Upper lobe of left lung (tissue), 6 donors: ENCODE data around the gene CLNS1A. TPM values are rescaled to one million over a fixed set of nuclear protein-coding genes. Genes with fewer than 3 reads are reported as not detected.

Experiments used
- ATAC-seq, 2 donors: fragments of 200-7000 bp; cut with Tn5 transposase; one replicate each; pipeline ENCODE4 v1.9.1; 2022; ENCODE audit warnings: mild to moderate bottlenecking in 2 of 2, moderate library complexity in 2 of 2; ENCODE audit not compliant: low FRiP score in 2 of 2
- DNase-seq, 2 donors: peaks; one replicate each; pipeline ENCODE4 v3.0.0-alpha.2; 2019 to 2020
- H3K27ac ChIP-seq, 4 donors: fragments of 200-600 bp; sonication (generic); one replicate each; pipeline ENCODE4 v1.5.1; 2016 to 2019
- H3K27me3 ChIP-seq, 4 donors: fragments of 200-600 bp; sonication (generic); one replicate each; pipeline ENCODE4 v1.5.1; 2017 to 2019
- H3K36me3 ChIP-seq, 4 donors: fragments of 200-600 bp; sonication (generic); one replicate each; pipeline ENCODE4 v1.5.1; 2016 to 2019
- H3K4me1 ChIP-seq, 4 donors: fragments of 200-600 bp; sonication (generic); one replicate each; pipeline ENCODE4 v1.5.1; 2018 to 2019
- H3K4me3 ChIP-seq, 4 donors: fragments of 200-600 bp; sonication (generic); one replicate each; pipeline ENCODE4 v1.5.1; 2017 to 2019; ENCODE audit warnings: mild to moderate bottlenecking in 2 of 4, moderate library complexity in 1 of 4
- H3K9me3 ChIP-seq, 4 donors: fragments of 200-600 bp; sonication (generic); one replicate each; pipeline ENCODE4 v1.5.1; 2018 to 2019
- EP300 ChIP-seq, 4 donors: sonication (generic); formaldehyde crosslinking; IDR thresholded peaks; one replicate each; pipeline ENCODE4 v1.5.1; 2017; ENCODE audit warnings: antibody characterized with exemption in 4 of 4, control low read depth in 2 of 4
- POLR2A ChIP-seq, 4 donors: fragments of 450-650 bp; IDR thresholded peaks; one replicate each; pipeline ENCODE4 v1.5.1; 2016 to 2017; ENCODE audit warnings: antibody characterized with exemption in 4 of 4, mild to moderate bottlenecking in 2 of 4
- POLR2AphosphoS5 ChIP-seq, 2 donors: sonication (generic); formaldehyde crosslinking; IDR thresholded peaks; one replicate each; pipeline ENCODE4 v1.5.1; 2017; ENCODE audit warnings: antibody characterized with exemption in 2 of 2
- WGBS, 2 donors: methylation state at CpG; one replicate each; pipeline ENCODE4 v1.1.5; 2017 to 2018; 5-methylcytosine and 5-hydroxymethylcytosine counted together
- total RNA-seq, 6 donors: library from RNA; depleted of rRNA in 4 of 6; stranded (reverse); fragments of >200 nt in 4 of 6; gene quantifications; one replicate each; pipeline versions ENCODE4 v1.1.0 to v1.2.1, GENCODE V29; 2016 to 2021
- TF ChIP-seq, protein P1 (sequence below), 6 experiments: fragments of 450-650 bp in 4 of 6; fragments of 200-600 bp in 2 of 6; sonication (generic) in 2 of 6; IDR thresholded peaks; one replicate each; pipeline ENCODE4 v1.5.1; 2016 to 2019; ENCODE audit warnings: antibody characterized with exemption in 6 of 6
- donor health status: DM: no; HTN: no; CAD: no; lungs with moderate emphysema.
- donor health status: DM: no; HTN: yes; CAD: no; lungs with severe emphysema.

CLNS1A gene
- total RNA-seq, 6 donors from 2014 or later, result 32.5 to 72.3 (median 54.9) TPM

DNA sequence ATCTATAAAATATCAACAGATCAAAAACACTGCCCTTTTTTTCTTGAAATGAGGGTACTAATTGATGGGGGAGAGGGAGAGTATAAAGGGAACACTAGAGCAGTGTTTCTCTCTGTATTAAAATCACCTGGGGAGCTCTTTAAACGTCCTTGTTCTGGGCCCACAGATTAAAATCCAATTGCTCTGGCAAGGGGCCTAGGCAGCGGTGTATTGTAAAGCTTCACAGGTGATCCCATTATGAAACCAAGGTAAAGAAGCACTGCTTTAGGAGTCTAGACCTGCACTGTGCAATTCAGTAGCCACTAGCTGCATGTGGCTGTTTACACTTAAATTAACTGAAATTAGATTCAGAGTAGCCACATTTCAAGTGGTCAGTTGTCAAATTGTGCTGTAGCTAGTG lies 44.9 kb downstream of the CLNS1A start:
- DNase-seq (no peak), ATAC-seq (no peak)
- no peak overlapping the region for H3K27ac ChIP-seq
- H3K4me3 ChIP-seq, result no peak overlapping the region
- 74 to 79% methylated on average over 2 of the region's 2 CpGs for WGBS, 2 donors
- H3K4me1 ChIP-seq, result peaks cover 10 to 21% (median 14%) of the 10 kb centered on the region in 4 donors
- no peak for TF ChIP-seq EP300 (IDR thresholded peaks at IDR 0.05)
- TF ChIP-seq, protein P1, sequence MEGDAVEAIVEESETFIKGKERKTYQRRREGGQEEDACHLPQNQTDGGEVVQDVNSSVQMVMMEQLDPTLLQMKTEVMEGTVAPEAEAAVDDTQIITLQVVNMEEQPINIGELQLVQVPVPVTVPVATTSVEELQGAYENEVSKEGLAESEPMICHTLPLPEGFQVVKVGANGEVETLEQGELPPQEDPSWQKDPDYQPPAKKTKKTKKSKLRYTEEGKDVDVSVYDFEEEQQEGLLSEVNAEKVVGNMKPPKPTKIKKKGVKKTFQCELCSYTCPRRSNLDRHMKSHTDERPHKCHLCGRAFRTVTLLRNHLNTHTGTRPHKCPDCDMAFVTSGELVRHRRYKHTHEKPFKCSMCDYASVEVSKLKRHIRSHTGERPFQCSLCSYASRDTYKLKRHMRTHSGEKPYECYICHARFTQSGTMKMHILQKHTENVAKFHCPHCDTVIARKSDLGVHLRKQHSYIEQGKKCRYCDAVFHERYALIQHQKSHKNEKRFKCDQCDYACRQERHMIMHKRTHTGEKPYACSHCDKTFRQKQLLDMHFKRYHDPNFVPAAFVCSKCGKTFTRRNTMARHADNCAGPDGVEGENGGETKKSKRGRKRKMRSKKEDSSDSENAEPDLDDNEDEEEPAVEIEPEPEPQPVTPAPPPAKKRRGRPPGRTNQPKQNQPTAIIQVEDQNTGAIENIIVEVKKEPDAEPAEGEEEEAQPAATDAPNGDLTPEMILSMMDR (IDR thresholded peaks at IDR 0.05), result no peak
- no peak for TF ChIP-seq POLR2A (IDR thresholded peaks at IDR 0.05)
- TF ChIP-seq POLR2AphosphoS5 (IDR thresholded peaks at IDR 0.05), result no peak
- no peaks in the 10 kb centered on the region for H3K36me3 ChIP-seq
- H3K9me3 ChIP-seq, result no peaks in the 10 kb centered on the region
- no peaks in the 10 kb centered on the region for H3K27me3 ChIP-seq

DNA sequence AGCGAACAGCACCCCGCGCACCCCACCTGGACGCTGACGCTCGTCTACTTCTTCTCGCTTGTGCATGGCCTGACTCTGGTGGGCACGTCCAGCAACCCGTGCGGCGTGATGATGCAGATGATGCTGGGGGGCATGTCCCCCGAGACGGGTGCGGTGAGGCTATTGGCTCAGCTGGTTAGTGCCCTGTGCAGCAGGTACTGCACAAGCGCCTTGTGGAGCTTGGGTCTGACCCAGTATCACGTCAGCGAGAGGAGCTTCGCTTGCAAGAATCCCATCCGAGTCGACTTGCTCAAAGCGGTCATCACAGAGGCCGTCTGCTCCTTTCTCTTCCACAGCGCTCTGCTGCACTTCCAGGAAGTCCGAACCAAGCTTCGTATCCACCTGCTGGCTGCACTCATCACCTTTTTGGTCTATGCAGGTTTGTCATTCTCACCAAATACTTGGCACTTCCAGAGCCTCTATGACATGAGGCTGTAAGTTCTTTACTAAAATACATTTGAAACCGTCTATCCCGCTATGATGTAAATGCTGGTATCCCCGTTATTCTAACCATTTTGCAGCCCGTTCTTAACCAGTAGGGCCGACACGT lies 47.3 kb downstream of the CLNS1A start:
- Histone ChIP-seq H3K27ac (peak overlapping the region in 3 of 4 donors; percentile 19 to 80 (median 79)), H3K4me1 (peaks cover 10 to 21% (median 14%) of the 10 kb centered on the region in 4 donors), H3K4me3 (peak overlapping the region; percentile 37 to 73 (median 64)), H3K27me3 (no peaks in the 10 kb centered on the region), H3K9me3 (no peaks in the 10 kb centered on the region), H3K36me3 (no peaks in the 10 kb centered on the region)
- TF ChIP-seq POLR2AphosphoS5 (IDR thresholded peaks at IDR 0.05) (no peak), POLR2A (IDR thresholded peaks at IDR 0.05) (no peak)
- TF ChIP-seq, protein P1 (IDR thresholded peaks at IDR 0.05), result peak in 1 of 6 experiments; percentile 4
- ATAC-seq (peak; percentile 20 to 65), DNase-seq (peak in 1 of 2 donors; percentile 31)
- 14 to 27% methylated on average over 13 to 25 of the region's 31 CpGs for whole genome bisulfite sequencing, 2 donors

DNA sequence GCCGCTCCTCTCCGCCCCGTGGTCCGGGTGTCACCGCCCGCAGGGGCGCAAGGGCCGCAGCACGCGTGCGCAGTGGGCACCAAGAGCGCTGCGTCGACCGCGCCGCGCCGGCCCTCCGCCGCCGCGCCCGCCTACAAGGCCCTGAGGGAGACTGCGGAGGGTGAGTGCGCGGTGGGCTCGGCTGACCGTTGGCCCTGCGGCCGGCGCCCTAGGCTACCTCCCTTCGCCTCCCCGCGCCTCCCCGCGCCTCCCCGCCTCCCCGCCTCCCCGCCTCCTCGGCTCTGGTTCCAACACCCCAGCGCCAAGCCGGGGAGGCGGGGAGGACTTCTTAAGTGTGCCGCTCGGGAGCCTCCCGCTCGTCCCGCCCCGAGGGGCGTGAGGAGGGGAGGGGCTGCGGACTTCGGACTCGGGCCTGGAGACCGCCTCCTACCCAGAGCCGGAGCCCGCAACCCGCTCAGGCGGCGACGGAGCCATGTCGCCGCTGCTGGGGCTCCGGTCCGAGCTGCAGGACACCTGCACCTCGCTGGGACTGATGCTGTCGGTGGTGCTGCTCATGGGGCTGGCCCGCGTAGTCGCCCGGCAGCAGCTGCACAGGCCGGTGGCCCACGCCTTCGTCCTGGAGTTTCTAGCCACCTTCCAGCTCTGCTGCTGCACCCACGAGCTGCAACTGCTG lies 47.9 kb downstream of the CLNS1A start, which contains the start of gene AQP11:
AQP11 (plus strand) TSS at position 433 of the 673 bp plus-strand sequence; CDS start at position 473, 40 bp downstream.
- peak within 1 kb of the TSS; percentile 19 to 80 (median 75) for H3K27ac ChIP-seq
- TF ChIP-seq EP300 (IDR thresholded peaks at IDR 0.05) (no peak), POLR2A (IDR thresholded peaks at IDR 0.05) (peak in 1 of 4 donors; percentile 43), POLR2AphosphoS5 (IDR thresholded peaks at IDR 0.05) (peak in 1 of 2 donors; percentile 26)
- TF ChIP-seq, protein P1 (IDR thresholded peaks at IDR 0.05), result peak in 2 of 6 experiments; percentile 5 to 9
- peaks cover 10 to 21% (median 14%) of the 10 kb centered on the region in 4 donors for H3K4me1 ChIP-seq
- no peaks in the 10 kb centered on the region for H3K9me3 ChIP-seq
- no peaks in the 10 kb centered on the region for H3K27me3 ChIP-seq
- peak; percentile 86 to 97 for DNase-seq
- peak; percentile 95 to 98 for ATAC-seq
- 1% methylated on average over 38 of the region's 75 CpGs; no CpG with 5 or more reads in 1 of the 2 donors for WGBS, 2 donors
- H3K36me3 ChIP-seq, result no peaks in the 10 kb centered on the region
- H3K4me3 ChIP-seq, result peak within 1 kb of the TSS; percentile 37 to 73 (median 64)

DNA sequence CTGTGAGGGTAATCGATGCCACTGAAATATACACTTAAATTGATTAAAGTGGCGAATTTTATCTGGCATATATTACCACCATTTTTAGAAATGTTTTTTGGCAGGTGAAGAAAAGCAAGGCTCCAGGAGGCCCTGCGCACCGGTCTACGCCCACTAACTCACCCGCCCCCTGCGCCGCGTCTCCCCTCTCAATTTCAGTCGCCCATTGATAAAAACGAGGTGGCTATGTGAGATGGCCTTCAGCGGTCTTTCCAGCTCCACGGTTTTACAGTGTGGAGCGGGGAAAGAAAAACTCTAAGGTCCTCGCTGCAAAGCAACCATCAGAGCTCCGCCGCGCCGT lies 48.4 kb downstream of the CLNS1A start:
- WGBS, 2 donors, result 3% methylated on average over 10 to 19 of the region's 19 CpGs
- peak overlapping the region; percentile 37 to 73 (median 64) for H3K4me3 ChIP-seq
- no peaks in the 10 kb centered on the region for H3K9me3 ChIP-seq
- peak in 1 of 2 donors; percentile 4 for ATAC-seq
- TF ChIP-seq EP300 (IDR thresholded peaks at IDR 0.05) (no peak), POLR2AphosphoS5 (IDR thresholded peaks at IDR 0.05) (no peak), POLR2A (IDR thresholded peaks at IDR 0.05) (no peak)
- TF ChIP-seq, protein P1 (IDR thresholded peaks at IDR 0.05), result peak in 1 of 6 experiments; percentile 13
- H3K27ac ChIP-seq, result peak overlapping the region; percentile 19 to 80 (median 75)
- no peak for DNase-seq
- H3K36me3 ChIP-seq, result no peaks in the 10 kb centered on the region
- H3K4me1 ChIP-seq, result peaks cover 10 to 21% (median 14%) of the 10 kb centered on the region in 4 donors
- H3K27me3 ChIP-seq, result no peaks in the 10 kb centered on the region
